GM21381 (cell line): Measurements from ENCODE around the gene ANKMY1.

Experiments
- ATAC-seq: cut with Tn5 transposase; IDR thresholded peaks from one replicate; pipeline ENCODE4 v1.9.1; 2021; ENCODE audit warnings: mild to moderate bottlenecking, moderate library complexity; ENCODE audit not compliant: unreplicated experiment

ANKMY1 gene

DNA sequence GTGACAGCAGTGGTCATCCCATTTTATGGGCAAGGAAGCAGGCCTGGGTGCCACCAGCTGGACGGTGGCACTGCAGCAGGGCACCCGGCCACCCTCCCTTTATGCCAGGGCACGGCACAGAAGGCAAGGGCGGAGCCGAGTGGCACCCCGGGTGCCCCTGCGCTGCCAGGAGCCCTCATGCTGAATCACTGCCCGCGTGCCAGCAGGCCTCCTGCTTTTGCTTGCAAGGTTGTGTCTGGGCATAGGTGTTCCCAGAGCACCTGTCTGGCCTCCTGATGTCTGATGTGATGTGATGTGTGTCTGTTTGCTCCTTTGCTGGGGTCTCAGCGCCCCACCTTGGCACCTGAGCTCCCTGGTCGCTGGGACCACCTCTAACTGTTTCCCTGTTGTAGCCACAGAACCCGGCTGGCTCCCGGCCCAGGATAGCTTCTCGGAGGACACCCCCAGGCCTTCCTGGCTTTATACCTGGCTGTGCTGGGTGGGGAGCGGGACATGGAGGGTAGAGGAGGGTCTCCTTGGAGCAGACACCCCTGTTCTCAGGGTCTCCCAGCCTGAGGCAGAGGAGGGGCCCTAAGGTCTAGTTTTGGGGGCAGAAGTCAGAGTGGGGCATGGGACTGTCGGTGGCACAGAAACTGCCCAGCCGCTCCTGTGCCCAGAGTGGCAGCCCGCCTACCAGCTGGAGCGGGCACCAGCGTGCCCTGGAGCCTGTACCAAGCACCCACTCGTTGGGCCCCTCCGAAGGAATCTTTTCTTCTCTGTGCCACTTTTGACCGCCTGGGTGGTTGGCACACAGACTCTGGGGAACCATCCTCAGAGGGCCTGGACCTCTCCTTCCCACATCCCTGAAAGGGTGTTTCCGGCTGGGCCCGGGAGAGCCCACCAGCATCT lies 118.7 kb downstream of the ANKMY1 start:
- no peak for ATAC-seq

DNA sequence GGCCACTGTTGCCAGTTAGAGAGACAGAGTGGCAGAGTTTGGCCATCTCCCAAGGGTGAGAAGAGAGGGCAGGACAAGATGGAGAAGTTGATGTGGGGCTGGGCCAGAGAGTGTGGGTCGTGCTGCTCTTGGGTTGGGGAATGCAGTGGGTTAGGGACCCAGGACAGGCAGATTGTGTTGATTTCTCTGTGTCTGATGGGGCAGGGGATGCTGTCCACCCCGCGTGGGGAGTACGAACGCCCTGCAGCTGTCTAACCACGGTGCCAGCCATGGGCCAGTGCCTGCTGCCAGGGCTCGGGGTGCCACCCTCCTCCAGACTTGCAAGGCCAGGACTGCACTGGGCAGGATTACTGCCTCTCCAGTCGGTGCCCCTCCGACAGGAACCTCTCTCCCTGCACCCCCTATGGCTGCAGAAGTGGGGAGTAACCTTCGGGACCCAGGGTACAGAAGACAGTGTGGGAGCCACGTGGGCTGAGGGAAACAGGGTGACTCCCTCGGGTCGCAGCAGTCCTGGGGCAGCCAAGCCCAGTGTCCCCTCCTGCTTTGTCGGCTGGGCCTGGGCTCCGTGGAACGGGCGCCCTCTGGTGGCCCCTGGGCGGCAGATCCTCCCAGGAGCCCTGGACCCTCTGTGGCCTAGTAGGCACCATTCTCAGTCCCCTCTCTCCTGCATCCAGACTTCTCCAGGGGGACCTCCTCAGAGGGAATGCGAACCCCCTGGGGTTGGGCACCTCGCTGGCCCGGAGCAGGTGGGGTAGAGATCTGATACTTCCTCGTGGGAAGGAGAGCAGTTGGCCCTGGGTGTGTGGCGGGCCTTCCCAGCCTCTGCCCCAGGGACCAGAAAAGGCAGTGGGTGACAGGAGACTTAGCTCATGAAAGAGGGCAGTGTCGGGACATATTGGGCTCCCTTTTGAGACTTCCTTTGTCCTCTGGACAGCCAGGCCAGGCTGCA lies 119.7 kb downstream of the ANKMY1 start:
- ATAC-seq: no peak

- ATAC-seq: no peak
These were observed 120.3 kb downstream of the ANKMY1 start for GRCh38 chr2:240437551-240437860.

DNA sequence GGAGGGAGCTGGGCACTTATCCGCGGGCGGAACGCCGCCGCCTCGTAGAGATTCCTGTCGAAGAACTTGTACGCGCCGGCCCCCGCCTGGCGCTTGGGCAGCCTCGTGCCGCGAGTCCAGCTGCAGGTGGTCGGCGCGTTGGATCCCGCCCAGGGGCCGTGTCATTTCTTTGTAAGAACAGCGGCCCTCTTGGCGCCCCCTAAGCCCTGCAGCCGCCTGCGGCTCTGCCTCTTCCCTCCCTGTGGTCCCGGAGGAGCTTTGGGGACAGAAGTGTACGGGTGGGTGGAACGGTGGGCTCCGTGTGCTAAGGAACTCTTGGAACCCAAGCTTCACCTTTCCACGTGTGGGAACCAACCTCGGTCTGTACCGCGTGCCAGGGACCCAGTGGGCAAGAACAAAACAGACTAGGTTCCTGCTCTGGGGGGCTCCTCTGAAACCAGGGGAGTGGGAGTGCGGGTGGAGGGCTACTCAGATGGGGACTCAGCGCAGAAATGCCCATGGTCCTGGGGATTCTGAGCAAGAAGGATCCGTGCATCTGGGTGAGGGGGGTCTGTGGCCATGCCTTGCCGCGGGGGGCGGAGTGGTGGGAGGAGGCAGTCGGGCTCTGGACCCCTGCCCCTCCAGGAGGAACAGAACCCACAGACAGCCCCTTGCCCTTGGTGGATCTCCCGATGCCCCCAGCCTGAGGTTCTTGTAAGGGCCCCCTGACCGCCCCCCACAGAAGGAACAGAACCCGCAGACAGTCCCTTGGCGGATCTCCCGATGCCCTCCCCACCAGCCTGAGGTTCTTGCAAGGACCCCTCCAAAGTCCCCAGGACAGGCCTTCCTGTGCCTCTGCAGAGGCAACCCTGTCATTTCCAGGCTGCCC lies 120.9 kb downstream of the ANKMY1 start:
- no peak for ATAC-seq

DNA sequence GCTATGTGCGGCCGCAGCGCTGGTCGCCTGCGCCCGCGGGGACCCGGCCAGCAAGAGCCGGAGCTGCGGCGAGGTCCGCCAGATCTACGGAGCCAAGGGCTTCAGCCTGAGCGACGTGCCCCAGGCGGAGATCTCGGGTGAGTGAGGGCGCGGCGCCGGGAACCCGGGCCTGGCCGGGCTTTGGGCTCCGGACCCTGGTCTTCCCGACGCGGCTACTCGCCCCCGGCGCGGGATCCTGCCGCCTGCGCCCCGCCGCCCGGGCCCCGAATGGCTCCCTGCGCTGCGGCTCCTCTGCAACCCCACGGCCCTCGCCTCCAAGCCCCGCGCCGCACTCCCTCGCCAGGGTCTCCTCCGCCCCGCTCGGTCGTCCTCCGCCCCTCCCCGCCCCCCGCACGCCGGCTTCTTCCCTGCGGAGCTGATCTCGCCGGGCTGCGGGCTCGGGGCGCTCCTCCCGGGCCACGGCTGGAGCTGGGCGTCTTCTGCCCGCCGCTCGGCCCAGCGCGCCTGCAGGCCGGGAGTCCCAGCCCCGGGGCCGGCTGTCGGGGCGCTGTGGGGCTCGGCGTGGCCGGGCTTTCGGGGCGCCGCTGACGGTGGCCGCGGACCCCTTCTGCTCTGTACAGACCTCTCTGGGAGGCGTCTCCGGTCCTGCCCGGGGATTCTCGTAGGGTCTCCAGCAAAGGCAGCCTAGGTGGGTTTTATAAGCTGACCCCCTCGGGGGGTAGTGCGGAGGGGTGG lies 121.7 kb downstream of the ANKMY1 start:
- ATAC-seq: peak; percentile 15

GRCh38 chr2:240435457-240435947 lies 122.3 kb downstream of the ANKMY1 start, which contains the start of gene GPC1:
GPC1 (plus strand) TSS chr2:240435663; CDS start chr2:240435919, 256 bp downstream.
- ATAC-seq: peak; percentile 51

- peak; percentile 67 for ATAC-seq
These were observed 122.9 kb downstream of the ANKMY1 start for GRCh38 chr2:240434728-240435456.

- ATAC-seq: no peak
These were observed 123.6 kb downstream of the ANKMY1 start for GRCh38 chr2:240433973-240434727.

GRCh38 chr2:240432820-240433801 lies 124.7 kb downstream of the ANKMY1 start:
- no peak for ATAC-seq

DNA sequence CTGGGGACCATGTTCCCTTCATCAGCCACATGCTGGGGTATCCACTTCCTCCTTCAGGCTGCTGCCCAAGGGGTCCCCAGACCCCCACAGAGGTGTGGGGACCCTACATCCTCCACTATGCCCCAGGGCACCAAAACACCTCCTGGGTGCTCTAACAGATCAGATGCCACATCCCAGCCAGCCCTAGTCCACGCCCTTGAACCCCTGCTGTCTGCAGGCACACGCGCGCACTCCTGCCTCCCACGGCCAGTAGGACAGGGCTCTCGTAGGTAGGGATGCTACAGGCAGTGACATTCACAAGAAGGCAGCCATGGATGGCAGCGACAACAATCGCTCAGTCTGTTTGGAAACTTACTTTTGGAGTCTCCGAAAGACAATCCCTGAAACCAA lies 125.4 kb downstream of the ANKMY1 start:
- ATAC-seq: no peak

GRCh38 chr2:240431661-240432424 lies 125.9 kb downstream of the ANKMY1 start:
- ATAC-seq: no peak

DNA sequence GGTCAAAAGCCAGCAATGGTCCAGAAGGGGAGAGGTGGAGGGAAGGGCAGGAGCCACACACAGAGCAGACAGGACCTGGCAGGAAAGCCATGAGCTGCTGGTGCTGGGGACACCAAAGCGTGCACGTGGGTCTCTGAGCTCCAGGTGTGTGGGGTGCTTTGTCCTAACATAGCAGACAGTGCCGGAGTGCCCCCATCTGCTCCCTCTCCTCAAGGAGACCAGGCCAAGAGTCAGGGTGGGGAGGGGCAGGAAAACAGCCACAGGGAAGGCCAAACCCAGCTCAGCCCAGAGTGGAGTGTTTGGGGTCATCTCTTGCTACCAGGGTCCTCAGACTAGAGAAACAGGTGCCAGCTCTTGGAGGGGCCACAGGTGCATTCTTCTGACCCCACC lies 126.5 kb downstream of the ANKMY1 start:
- no peak for ATAC-seq

GRCh38 chr2:240430595-240430994 lies 127.2 kb downstream of the ANKMY1 start:
- no peak for ATAC-seq

GRCh38 chr2:240429872-240430491 lies 127.8 kb downstream of the ANKMY1 start:
- ATAC-seq: no peak
